Mesenchymal stem cell (in vitro differentiated cells and primary cell): ENCODE results near the gene YPEL1.
"Not testable (repeated sequence)": the region's sequence is repeated elsewhere in the genome, so short reads cannot be mapped to it uniquely, and the experiment has no call there.

ENCODE experiments used
- DNase-seq: peaks from one replicate; pipeline ENCODE4 v3.0.0-alpha.2; 2013
- H2AFZ ChIP-seq: one replicate; pipeline ENCODE4 v1.6.1; 2013; ENCODE audit warnings: low read depth, mild to moderate bottlenecking, control low read depth, inconsistent platforms, low read length, moderate library complexity
- H2AK5ac ChIP-seq: 2 replicates; pipeline ENCODE4 v1.6.1; 2013; ENCODE audit warnings: low read length, moderate library complexity, mild to moderate bottlenecking, inconsistent platforms; ENCODE audit not compliant: severe bottlenecking
- H2BK120ac ChIP-seq: one replicate; pipeline ENCODE4 v1.6.1; 2013; ENCODE audit warnings: low read depth, mild to moderate bottlenecking, inconsistent platforms, low read length, moderate library complexity
- H2BK12ac ChIP-seq, 2 experiments: one replicate each; pipeline ENCODE4 v1.6.1; 2013; ENCODE audit warnings: inconsistent platforms in 2 of 2, low read length in 2 of 2, mild to moderate bottlenecking in 2 of 2, moderate library complexity in 2 of 2, control low read depth in 1 of 2
- H2BK15ac ChIP-seq: one replicate; pipeline ENCODE4 v1.6.1; 2013; ENCODE audit warnings: mild to moderate bottlenecking, low read depth, inconsistent platforms; ENCODE audit not compliant: poor library complexity, severe bottlenecking
- H2BK5ac ChIP-seq: 2 replicates; pipeline ENCODE4 v1.6.1; 2013; ENCODE audit warnings: low read depth, mild to moderate bottlenecking, low read length, control low read depth, inconsistent platforms; ENCODE audit not compliant: poor library complexity, severe bottlenecking
- H3K14ac ChIP-seq, 2 experiments: one replicate each; pipeline ENCODE4 v1.6.1; 2013; ENCODE audit warnings: inconsistent platforms in 2 of 2, low read length in 2 of 2, control low read depth in 1 of 2, mild to moderate bottlenecking in 1 of 2, moderate library complexity in 1 of 2
- H3K18ac ChIP-seq, 2 experiments: one replicate each; pipeline ENCODE4 v1.6.1; 2013; ENCODE audit warnings: inconsistent platforms in 2 of 2, low read length in 2 of 2, control low read depth in 1 of 2, low read depth in 1 of 2, mild to moderate bottlenecking in 1 of 2
- H3K23ac ChIP-seq, 2 experiments: one replicate each; pipeline ENCODE4 v1.6.1; 2013; ENCODE audit warnings: inconsistent platforms in 2 of 2, low read length in 2 of 2, mild to moderate bottlenecking in 2 of 2, moderate library complexity in 2 of 2, control low read depth in 1 of 2
- H3K27ac ChIP-seq: 2 replicates; pipeline ENCODE4 v1.5.1; 2013; ENCODE audit warnings: mild to moderate bottlenecking, moderate library complexity, low read length, control low read depth, inconsistent platforms; ENCODE audit not compliant: poor library complexity, severe bottlenecking
- H3K27me3 ChIP-seq, 2 experiments: 2 replicates each; pipeline versions ENCODE4 v1.6.1 to v1.7.0; 2013; ENCODE audit warnings: low read length in 2 of 2, mild to moderate bottlenecking in 2 of 2, moderate library complexity in 2 of 2, control low read depth in 1 of 2, inconsistent platforms in 1 of 2; ENCODE audit not compliant: control insufficient read depth in 1 of 2, insufficient read depth in 1 of 2
- H3K36me3 ChIP-seq, 2 experiments: 2 replicates each; pipeline versions ENCODE4 v1.6.1 to v1.7.0; 2013; ENCODE audit warnings: low read length in 2 of 2, control low read depth in 1 of 2, inconsistent platforms in 1 of 2, low read depth in 1 of 2, mild to moderate bottlenecking in 1 of 2; ENCODE audit not compliant: insufficient read depth in 2 of 2, control insufficient read depth in 1 of 2
- H3K4ac ChIP-seq, 2 experiments: one replicate each; pipeline ENCODE4 v1.6.1; 2013; ENCODE audit warnings: inconsistent platforms in 2 of 2, low read length in 2 of 2, mild to moderate bottlenecking in 2 of 2, moderate library complexity in 2 of 2, control low read depth in 1 of 2, low read depth in 1 of 2
- H3K4me1 ChIP-seq: 2 replicates; pipeline ENCODE4 v1.6.1; 2013; ENCODE audit warnings: low read depth, low read length, control low read depth; ENCODE audit not compliant: control insufficient read depth, insufficient read depth
- H3K4me2 ChIP-seq: 2 replicates; pipeline ENCODE4 v1.6.1; 2013; ENCODE audit warnings: low read length, mild to moderate bottlenecking, inconsistent platforms; ENCODE audit not compliant: poor library complexity, severe bottlenecking
- H3K4me3 ChIP-seq, 2 experiments: 2 replicates each; pipeline versions ENCODE4 v1.5.1 to v1.7.0; 2013; ENCODE audit warnings: low read length in 2 of 2, mild to moderate bottlenecking in 2 of 2, control low read depth in 1 of 2, low read depth in 1 of 2; ENCODE audit not compliant: insufficient read depth in 1 of 2
- H3K79me1 ChIP-seq: replicated peaks from 2 replicates; pipeline ENCODE4 v1.6.1; 2013; ENCODE audit warnings: mild to moderate bottlenecking, control low read depth, low read length, inconsistent platforms; ENCODE audit not compliant: poor library complexity, severe bottlenecking
- H3K9ac ChIP-seq: 2 replicates; pipeline ENCODE4 v1.7.0; 2013; ENCODE audit warnings: mild to moderate bottlenecking, low read length, moderate library complexity
- H3K9me3 ChIP-seq: 2 replicates; pipeline ENCODE4 v1.7.0; 2013; ENCODE audit warnings: mild to moderate bottlenecking, low read length; ENCODE audit not compliant: control insufficient read depth
- H4K8ac ChIP-seq: one replicate; pipeline ENCODE4 v1.6.1; 2013; ENCODE audit warnings: inconsistent platforms, mild to moderate bottlenecking, low read length, moderate library complexity
- H4K91ac ChIP-seq: one replicate; pipeline ENCODE4 v1.6.1; 2013; ENCODE audit warnings: mild to moderate bottlenecking, low read length, inconsistent platforms
- WGBS: methylation state at CpG from one replicate; pipeline ENCODE4 v1.1.7; 2013; ENCODE audit warnings: mixed read lengths; 5-methylcytosine and 5-hydroxymethylcytosine counted together

Gene YPEL1

DNA sequence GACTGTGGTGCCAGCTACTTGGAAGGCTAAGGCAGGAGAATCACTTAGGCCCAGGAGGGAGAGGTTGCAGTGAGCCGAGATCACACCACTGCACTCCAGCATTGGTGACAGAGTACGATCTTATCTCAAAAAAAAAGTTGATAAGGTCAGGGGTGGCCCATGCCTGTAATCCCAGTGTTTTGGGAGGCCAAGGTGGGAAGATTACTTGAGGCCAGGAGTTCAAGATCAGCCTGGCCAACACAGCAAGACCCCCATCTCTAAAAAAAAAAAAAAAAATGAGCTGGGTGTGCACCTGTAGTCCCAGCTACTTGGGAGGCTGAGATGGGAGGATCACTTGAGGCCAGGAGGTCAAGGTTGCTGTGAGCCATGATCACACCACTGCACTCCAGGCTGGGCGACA is 6.4 kb downstream of the YPEL1 start:
- H2BK5ac ChIP-seq, H3K9ac ChIP-seq, DNase-seq, H3K9me3 ChIP-seq, H3K79me1 ChIP-seq, H3K4me2 ChIP-seq, H3K4me1 ChIP-seq, H3K27ac ChIP-seq, H2AFZ ChIP-seq, H3K4me3 ChIP-seq, H3K36me3 ChIP-seq, H2BK120ac ChIP-seq, H3K4ac ChIP-seq, H2BK12ac ChIP-seq, H3K23ac ChIP-seq, H3K14ac ChIP-seq, H2AK5ac ChIP-seq, H4K8ac ChIP-seq, H2BK15ac ChIP-seq, H4K91ac ChIP-seq, H3K18ac ChIP-seq: not testable (repeated sequence)
- WGBS: 75% methylated on average over 1 of the region's 3 CpGs
- H3K27me3 ChIP-seq: peaks cover 30 to 50% of the 10 kb centered on the region in 2 experiments

DNA sequence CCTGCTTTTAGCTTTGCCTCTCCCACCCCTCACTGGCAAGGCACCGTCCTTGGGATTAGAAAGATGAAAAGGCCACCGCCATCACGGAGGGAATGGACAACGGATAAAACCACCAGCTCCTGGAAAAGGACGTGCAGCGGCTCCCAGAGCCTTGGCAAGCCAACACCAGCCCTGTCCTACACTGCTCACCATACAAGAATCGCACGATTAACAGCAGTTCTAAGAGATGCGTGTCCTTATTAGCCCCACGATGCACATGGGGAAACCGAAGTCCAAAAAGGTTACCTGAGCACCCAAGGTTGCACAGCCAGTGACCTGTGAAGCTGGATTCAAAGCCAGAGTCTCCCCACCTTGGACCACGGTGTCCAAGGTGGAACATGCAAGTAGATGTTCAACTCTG is 7.3 kb downstream of the YPEL1 start:
- H2BK5ac ChIP-seq: no peak overlapping the region
- no peak overlapping the region for H2BK12ac ChIP-seq
- H2AK5ac ChIP-seq: no peak overlapping the region
- no peaks in the 10 kb centered on the region for H3K79me1 ChIP-seq
- no peak overlapping the region for H2BK120ac ChIP-seq
- no peak overlapping the region for H4K8ac ChIP-seq
- WGBS: 77% methylated on average over 12 of the region's 12 CpGs
- DNase-seq: no peak
- no peak overlapping the region for H3K27ac ChIP-seq
- H3K4me2 ChIP-seq: no peak overlapping the region
- no peak overlapping the region for H3K14ac ChIP-seq
- no peak overlapping the region for H3K9ac ChIP-seq
- H3K18ac ChIP-seq: no peak overlapping the region
- no peak overlapping the region for H2BK15ac ChIP-seq
- peaks cover 5% of the 10 kb centered on the region for H3K4me1 ChIP-seq
- H3K27me3 ChIP-seq: peaks cover 21 to 40% of the 10 kb centered on the region in 2 experiments
- no peak overlapping the region for H3K4me3 ChIP-seq
- H4K91ac ChIP-seq: no peak overlapping the region
- H3K9me3 ChIP-seq: no peaks in the 10 kb centered on the region
- no peak overlapping the region for H3K4ac ChIP-seq
- H2AFZ ChIP-seq: no peak overlapping the region
- H3K36me3 ChIP-seq: no peaks in the 10 kb centered on the region
- no peak overlapping the region for H3K23ac ChIP-seq

DNA sequence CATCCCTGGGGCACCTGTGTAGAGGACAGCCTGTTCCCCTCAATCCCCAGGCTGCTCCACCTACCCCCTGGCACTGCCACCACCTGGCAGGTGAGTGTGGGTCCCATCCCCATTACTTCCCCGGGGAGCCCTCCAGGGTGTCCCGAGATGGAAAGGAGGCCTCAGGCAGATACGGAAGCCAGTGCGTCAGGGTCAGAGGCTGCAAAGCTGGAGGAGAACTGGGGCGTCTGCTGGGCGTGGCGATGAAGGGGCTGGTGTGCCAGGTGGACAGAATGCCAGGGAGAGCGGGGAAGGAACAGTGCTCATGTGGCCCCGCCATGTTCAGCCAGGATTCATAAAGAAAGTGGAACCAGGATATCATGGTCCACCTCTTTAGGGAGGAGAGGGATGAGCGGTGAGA is 7.8 kb downstream of the YPEL1 start:
- Histone ChIP-seq H2BK120ac (no peak overlapping the region), H2BK12ac (no peak overlapping the region), H3K27me3 (peaks cover 21 to 35% of the 10 kb centered on the region in 2 experiments), H2BK5ac (no peak overlapping the region), H3K9ac (no peak overlapping the region), H3K4me3 (no peak overlapping the region), H2AK5ac (no peak overlapping the region), H3K9me3 (no peaks in the 10 kb centered on the region), H3K18ac (no peak overlapping the region), H3K27ac (no peak overlapping the region), H4K8ac (no peak overlapping the region), H2BK15ac (no peak overlapping the region), H4K91ac (no peak overlapping the region), H3K23ac (no peak overlapping the region), H3K14ac (no peak overlapping the region), H3K79me1 (no peaks in the 10 kb centered on the region), H3K4me1 (peaks cover 5% of the 10 kb centered on the region), H3K4me2 (no peak overlapping the region), H3K4ac (no peak overlapping the region), H2AFZ (no peak overlapping the region), H3K36me3 (no peaks in the 10 kb centered on the region)
- WGBS: 94% methylated on average over 8 of the region's 10 CpGs
- no peak for DNase-seq

DNA sequence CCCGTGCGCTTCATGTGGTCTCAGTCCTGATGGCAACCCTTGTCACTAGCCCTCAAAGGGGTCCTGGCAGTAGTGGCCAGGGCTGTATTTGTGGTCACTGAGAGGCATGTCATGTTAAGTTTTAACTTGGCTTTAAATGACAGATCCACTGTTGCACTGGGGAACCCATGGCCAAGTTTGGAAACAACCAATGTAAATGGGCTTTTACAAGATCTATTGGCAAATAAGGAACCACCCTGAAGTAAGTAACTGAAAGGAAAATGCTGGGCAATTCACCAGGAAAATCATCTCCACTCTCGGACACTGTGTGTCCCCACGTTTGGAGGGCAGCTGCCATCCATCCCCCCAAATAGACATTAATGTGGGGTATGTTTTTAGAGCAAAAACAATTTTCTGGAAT is 8.4 kb downstream of the YPEL1 start:
- Histone ChIP-seq H3K4ac (no peak overlapping the region), H3K4me3 (no peak overlapping the region), H3K4me2 (no peak overlapping the region), H3K18ac (no peak overlapping the region), H2BK15ac (no peak overlapping the region), H3K9ac (no peak overlapping the region), H4K8ac (no peak overlapping the region), H3K36me3 (no peaks in the 10 kb centered on the region), H4K91ac (no peak overlapping the region), H3K4me1 (peaks cover 7% of the 10 kb centered on the region), H2AFZ (no peak overlapping the region), H3K27me3 (peaks cover 21 to 33% of the 10 kb centered on the region in 2 experiments), H3K79me1 (no peaks in the 10 kb centered on the region), H3K14ac (no peak overlapping the region), H2BK5ac (no peak overlapping the region), H3K27ac (no peak overlapping the region), H2BK120ac (no peak overlapping the region), H3K23ac (no peak overlapping the region), H3K9me3 (no peaks in the 10 kb centered on the region), H2BK12ac (no peak overlapping the region), H2AK5ac (no peak overlapping the region)
- 86% methylated on average over 2 of the region's 4 CpGs for WGBS
- no peak for DNase-seq
